SK-N-SH (cell line): ENCODE results near the gene ENKD1.

Source experiments
- CTCF ChIP-seq: fragments of 200-600 bp; sonication (generic); IDR thresholded peaks from 2 replicates; pipeline ENCODE4 v1.6.1; 2017; ENCODE audit warnings: antibody characterized with exemption, mild to moderate bottlenecking, moderate library complexity
- EP300 ChIP-seq, 2 experiments: IDR thresholded peaks; 2 replicates each; pipeline versions ENCODE4 v1.4.0 to v1.6.1; 2012; ENCODE audit warnings: borderline replicate concordance in 1 of 2, low read depth in 1 of 2, low read length in 1 of 2
- PBX3 ChIP-seq: IDR thresholded peaks from 2 replicates; pipeline ENCODE4; 2012
- REST ChIP-seq: IDR thresholded peaks from 2 replicates; pipeline ENCODE4 v1.6.1; 2012; ENCODE audit warnings: mild to moderate bottlenecking, low read depth, low read length, moderate library complexity
- USF2 ChIP-seq: fragments of 150-350 bp; IDR thresholded peaks from 2 replicates; pipeline ENCODE4 v1.6.1; 2017; ENCODE audit warnings: antibody characterized with exemption, low read length, low read depth, borderline replicate concordance

GRCh38 chr16:67683767-67684166, 17.2 kb upstream of the ENKD1 start:
- no peak for TF ChIP-seq PBX3
- no peak for TF ChIP-seq CTCF
- no peak for TF ChIP-seq REST
- no peak for TF ChIP-seq USF2
- TF ChIP-seq EP300 (IDR thresholded peaks at IDR 0.05; ENCODE audit: borderline replicate concordance in 1 of 2, low read depth in 1 of 2, low read length in 1 of 2): no peak
